ENCODE results near the gene RIPK1. TPM values are rescaled to one million over a fixed set of nuclear protein-coding genes. Genes with fewer than 3 reads are reported as not detected.
A peak's percentile ranks its signal among the peaks of the same experiment; 100 is the strongest.

The RIPK1 gene
- total RNA-seq, 1 experiment from 2014 or later, result 15.5 TPM

GRCh38 chr6:3022765-3023662, 45.3 kb upstream of the RIPK1 start:
- H3K9me3 Mint-ChIP-seq (ENCODE audit: unreplicated experiment), result no peaks in the 10 kb centered on the region
- no peaks in the 10 kb centered on the region for H3K36me3 ChIP-seq (ENCODE audit: control insufficient read depth, insufficient read depth, low read length)
- ChIA-PET CTCF (interaction anchor here (0.7 to 1.5 kb wide), 3 partner anchors 17 to 34 kb away, joined by 3 to 6 read pairs (median 4); no protein-coding TSS in a partner anchor), POLR2A (interaction anchor here (0.5 to 2.0 kb wide), 6 partner anchors 23 to 256 kb away, joined by 3 to 23 read pairs (median 6); partner anchors contain the start of genes NQO2 and TUBB2A)
- H3K27ac Mint-ChIP-seq (ENCODE audit: unreplicated experiment), result peak overlapping the region; percentile 92
- no peaks in the 10 kb centered on the region for H3K27me3 ChIP-seq (replicated peaks; ENCODE audit: control insufficient read depth, insufficient read depth, low read length)
- no peaks in the 10 kb centered on the region for H3K9me3 ChIP-seq
- no peaks in the 10 kb centered on the region for H3K27me3 Mint-ChIP-seq (ENCODE audit: insufficient read depth, unreplicated experiment)
- BruUV-seq (replicated peaks), result TSS peak; percentile 87
- no peak for TF ChIP-seq CTCF (IDR thresholded peaks at IDR 0.05; ENCODE audit: insufficient read depth in 1 of 2, low read depth in 1 of 2, low read length in 1 of 2, severe bottlenecking in 1 of 2, unreplicated experiment in 1 of 2)
- H3K36me3 Mint-ChIP-seq (ENCODE audit: insufficient read depth, unreplicated experiment), result peaks cover 28% of the 10 kb centered on the region
- H3K4me3 ChIP-seq (ENCODE audit: low read depth, low read length), result peak overlapping the region; percentile 59
- DNase-seq, result peak in 1 of 2 experiments; percentile 38
- intact Hi-C loops (cut with micrococcal nuclease; ENCODE audit: unreplicated experiment), result loop anchor here (1.0 to 2.0 kb wide), 2 partner anchors 23 to 30 kb away; no protein-coding TSS in a partner anchor
- peak overlapping the region; percentile 94 for H3K4me3 Mint-ChIP-seq (ENCODE audit: unreplicated experiment)
- H3K4me1 ChIP-seq, result peaks cover 10% of the 10 kb centered on the region
- H3K4me1 Mint-ChIP-seq (ENCODE audit: low read depth, unreplicated experiment), result no peaks in the 10 kb centered on the region

GRCh38 chr6:3023663-3024483, 44.4 kb upstream of the RIPK1 start:
- peak overlapping the region; percentile 59 for H3K4me3 ChIP-seq (ENCODE audit: low read depth, low read length)
- peaks cover 28% of the 10 kb centered on the region for H3K36me3 Mint-ChIP-seq (ENCODE audit: insufficient read depth, unreplicated experiment)
- DNase-seq, result peak; percentile 92 to 93
- no peaks in the 10 kb centered on the region for H3K27me3 Mint-ChIP-seq (ENCODE audit: insufficient read depth, unreplicated experiment)
- CTCF ChIA-PET, result interaction anchor here (0.7 to 1.5 kb wide), 4 partner anchors 16 to 35 kb away, joined by 3 to 6 read pairs (median 4); no protein-coding TSS in a partner anchor
- H3K36me3 ChIP-seq (ENCODE audit: control insufficient read depth, insufficient read depth, low read length), result no peaks in the 10 kb centered on the region
- intact Hi-C loops (cut with micrococcal nuclease; ENCODE audit: unreplicated experiment), result loop anchor here (1.0 to 2.0 kb wide), 2 partner anchors 24 to 29 kb away; no protein-coding TSS in a partner anchor
- H3K9me3 Mint-ChIP-seq (ENCODE audit: unreplicated experiment), result no peaks in the 10 kb centered on the region
- no peaks in the 10 kb centered on the region for H3K27me3 ChIP-seq (replicated peaks; ENCODE audit: control insufficient read depth, insufficient read depth, low read length)
- H3K4me1 Mint-ChIP-seq (ENCODE audit: low read depth, unreplicated experiment), result no peaks in the 10 kb centered on the region
- H3K9me3 ChIP-seq, result no peaks in the 10 kb centered on the region
- H3K4me3 Mint-ChIP-seq (ENCODE audit: unreplicated experiment), result peak overlapping the region; percentile 94
- H3K27ac Mint-ChIP-seq (ENCODE audit: unreplicated experiment), result peak overlapping the region; percentile 92
- peaks cover 10% of the 10 kb centered on the region for H3K4me1 ChIP-seq
- BruUV-seq (replicated peaks), result TSS peak; percentile 88
- no peak for TF ChIP-seq CTCF (IDR thresholded peaks at IDR 0.05; ENCODE audit: insufficient read depth in 1 of 2, low read depth in 1 of 2, low read length in 1 of 2, severe bottlenecking in 1 of 2, unreplicated experiment in 1 of 2)
- POLR2A ChIA-PET, result interaction anchor here (0.5 to 2.0 kb wide), 6 partner anchors 24 to 257 kb away, joined by 3 to 23 read pairs (median 6); partner anchors contain the start of genes NQO2 and TUBB2A
